ENCODE data around the gene STK32C.

GRCh38 chr10:132180736-132181135, 127.0 kb downstream of the STK32C start:
- TF ChIP-seq CTCF (IDR thresholded peaks at IDR 0.05 in 4 of 5, conservative IDR thresholded peaks at IDR 0.05 in 1 of 5) (no peak), POLR2A (IDR thresholded peaks at IDR 0.05) (no peak)

All from gastrocnemius medialis (tissue), 4 donors.